NCI-H345 treated with DMSO at 0.1 percent for 48 hours (cell line): Measurements from ENCODE around the gene RASAL2.
"Not testable (repeated sequence)": the region's sequence is repeated elsewhere in the genome, so short reads cannot be mapped to it uniquely, and the experiment has no call there.

Source experiments
- DNase-seq: peaks from one replicate; lab custom pipeline; 2025; ENCODE audit not compliant: unreplicated experiment; lab: John Stamatoyannopoulos, UW

RASAL2 gene

GRCh38 chr1:178115260-178115659 is 21.4 kb downstream of the RASAL2 start:
- no peak for DNase-seq

DNA sequence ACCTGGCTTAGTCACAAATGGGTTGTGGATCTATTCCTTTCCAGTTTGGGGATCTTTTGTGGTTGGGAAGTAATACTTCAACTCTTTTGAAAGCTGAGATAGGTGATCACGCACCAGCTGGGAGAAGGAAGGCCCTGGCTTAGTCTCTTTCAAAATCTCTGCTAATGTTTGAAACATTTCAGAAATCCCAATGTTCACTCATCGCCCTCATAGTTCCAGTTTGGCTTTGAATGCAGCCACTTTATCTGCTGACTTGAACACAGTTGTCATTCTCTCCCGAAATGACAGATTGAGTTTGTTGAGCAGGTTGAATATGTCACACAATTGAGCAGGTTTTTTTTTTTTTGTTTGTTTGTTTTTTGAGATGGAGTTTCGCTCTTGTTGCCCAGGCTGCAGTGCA is 24.6 kb downstream of the RASAL2 start:
- DNase-seq, result no peak

GRCh38 chr1:178119628-178120027 is 25.7 kb downstream of the RASAL2 start:
- DNase-seq, result no peak

GRCh38 chr1:178120088-178120487 is 26.2 kb downstream of the RASAL2 start:
- no peak for DNase-seq

DNA sequence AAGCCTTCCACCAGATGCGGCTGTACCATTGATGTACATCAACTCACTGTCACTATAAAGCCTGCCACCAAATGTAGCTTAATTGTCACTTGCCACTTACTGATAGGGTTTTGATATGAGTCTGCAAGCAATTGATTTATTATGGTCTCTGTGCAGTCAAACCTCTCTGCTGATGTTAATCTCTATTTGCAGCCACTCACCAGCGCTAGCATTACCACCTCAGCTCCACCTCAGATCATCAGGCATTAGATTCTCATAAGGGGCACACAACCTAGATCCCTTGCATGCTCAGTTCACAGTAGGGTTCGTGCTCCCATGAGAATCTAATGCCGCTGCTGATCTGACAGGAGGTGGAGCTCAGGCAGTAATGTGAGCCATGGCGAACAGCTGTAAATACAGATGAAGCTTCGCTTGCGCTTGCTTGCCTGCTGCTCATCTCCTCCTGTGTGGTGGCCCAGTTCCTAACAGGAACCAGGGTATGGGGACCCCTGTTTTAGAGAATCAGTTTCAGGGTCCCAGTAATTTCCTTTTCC is 26.7 kb downstream of the RASAL2 start:
- not testable (repeated sequence) for DNase-seq

GRCh38 chr1:178121883-178122282 is 28.0 kb downstream of the RASAL2 start:
- peak; percentile 8 for DNase-seq

- DNase-seq, result no peak
Observed at GRCh38 chr1:178122283-178122682, 28.4 kb downstream of the RASAL2 start.

- no peak for DNase-seq
Observed at GRCh38 chr1:178124115-178124514, 30.2 kb downstream of the RASAL2 start.

DNA sequence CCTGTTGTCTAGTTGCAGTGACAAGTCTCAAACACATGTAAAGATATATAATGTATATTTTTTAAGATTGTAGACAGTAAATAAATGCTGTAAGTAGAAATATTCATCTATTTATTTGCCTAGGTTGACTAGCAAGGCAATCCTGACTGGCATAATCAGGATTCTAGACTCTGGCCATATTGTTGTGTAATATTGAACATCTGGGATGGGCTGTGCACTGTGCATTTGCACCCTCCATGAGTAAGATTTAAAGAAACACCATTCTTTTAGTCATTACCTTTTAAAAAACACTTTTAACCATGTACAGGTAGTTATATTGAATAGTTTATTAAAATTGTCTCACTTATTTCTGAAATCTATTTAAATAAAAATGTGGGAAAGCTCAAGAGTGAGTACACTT is 32.4 kb downstream of the RASAL2 start:
- no peak for DNase-seq

GRCh38 chr1:178126741-178127185 is 32.9 kb downstream of the RASAL2 start:
- DNase-seq, result no peak

- DNase-seq, result no peak
Observed at GRCh38 chr1:178127482-178128191, 33.7 kb downstream of the RASAL2 start.

DNA sequence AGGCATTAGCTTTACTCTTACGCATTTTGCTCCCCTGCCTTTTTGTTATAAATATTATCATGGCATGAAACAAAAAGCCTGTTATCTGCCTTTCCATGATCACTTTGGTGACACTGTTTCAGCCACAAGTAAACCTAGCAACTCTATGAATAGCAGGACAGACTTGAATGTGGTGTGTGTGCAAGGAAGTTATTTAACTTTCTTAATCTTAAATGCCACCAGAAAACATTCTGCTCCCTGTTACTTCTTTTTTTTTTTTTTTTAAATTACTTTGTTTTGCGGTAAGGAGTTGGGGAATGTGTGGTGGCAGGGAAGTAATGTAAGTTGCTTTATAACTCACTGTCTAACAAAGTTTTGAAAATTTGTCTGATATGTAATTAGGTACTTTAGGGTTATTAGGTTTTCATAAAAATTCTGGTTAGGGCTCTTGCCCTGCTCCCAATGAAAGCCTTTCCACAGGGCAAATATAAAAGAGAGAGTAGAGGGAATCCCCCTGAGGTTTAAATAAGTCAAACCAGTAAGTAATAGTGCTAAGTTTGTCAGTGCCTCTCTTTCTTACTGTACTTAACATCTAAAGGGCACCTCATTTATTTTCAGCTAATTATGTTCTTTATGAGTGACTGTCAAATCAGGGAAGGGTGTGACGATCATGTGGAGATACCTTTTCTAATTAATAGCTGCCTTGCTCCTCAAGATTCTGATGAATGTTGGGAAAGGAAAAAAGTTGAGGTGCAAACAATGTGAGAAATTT is 39.5 kb downstream of the RASAL2 start:
- no peak for DNase-seq

DNA sequence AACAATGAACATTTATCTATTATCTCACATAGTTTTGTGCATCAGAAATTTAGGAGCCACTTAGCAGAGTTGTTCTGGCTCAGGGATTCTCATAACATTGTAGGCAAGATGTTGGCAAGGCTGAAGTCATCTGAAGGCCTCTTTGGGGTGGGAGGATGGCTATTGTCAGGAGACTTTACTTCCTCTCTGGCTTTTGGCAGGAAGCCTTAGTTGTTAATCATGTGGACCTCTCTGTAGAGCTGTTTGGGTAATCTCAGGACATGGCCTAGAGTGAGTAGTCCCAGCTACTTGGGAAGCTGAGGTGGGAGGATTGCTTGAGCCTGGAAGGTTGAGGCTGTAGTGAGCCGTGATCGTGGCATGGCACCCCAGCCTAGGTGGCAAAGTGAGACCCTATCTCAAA is 40.2 kb downstream of the RASAL2 start:
- no peak for DNase-seq

- no peak for DNase-seq
Observed at GRCh38 chr1:178137238-178137637, 43.3 kb downstream of the RASAL2 start.

DNA sequence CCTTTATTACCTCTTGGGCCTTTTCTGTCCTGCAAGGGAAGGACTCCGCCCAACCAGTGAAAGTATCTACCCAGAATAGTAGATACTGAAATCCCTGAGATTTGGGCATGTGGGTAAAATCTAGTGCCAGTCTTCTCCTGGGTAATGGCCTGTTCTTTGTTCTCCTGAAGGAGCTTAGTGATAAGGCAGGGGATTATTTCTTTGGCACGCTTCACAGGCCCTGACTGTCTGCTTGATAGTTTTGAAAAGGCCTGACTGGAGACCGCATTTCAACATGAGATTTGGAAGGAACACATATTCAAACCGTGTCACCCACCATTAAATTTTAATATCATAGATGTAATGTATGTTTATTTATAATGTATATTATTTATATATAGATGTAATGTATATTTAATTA is 48.9 kb downstream of the RASAL2 start:
- DNase-seq, result no peak

GRCh38 chr1:178143730-178144690 is 50.1 kb downstream of the RASAL2 start:
- DNase-seq, result no peak

- no peak for DNase-seq
Observed at GRCh38 chr1:178145605-178146004, 51.7 kb downstream of the RASAL2 start.

DNA sequence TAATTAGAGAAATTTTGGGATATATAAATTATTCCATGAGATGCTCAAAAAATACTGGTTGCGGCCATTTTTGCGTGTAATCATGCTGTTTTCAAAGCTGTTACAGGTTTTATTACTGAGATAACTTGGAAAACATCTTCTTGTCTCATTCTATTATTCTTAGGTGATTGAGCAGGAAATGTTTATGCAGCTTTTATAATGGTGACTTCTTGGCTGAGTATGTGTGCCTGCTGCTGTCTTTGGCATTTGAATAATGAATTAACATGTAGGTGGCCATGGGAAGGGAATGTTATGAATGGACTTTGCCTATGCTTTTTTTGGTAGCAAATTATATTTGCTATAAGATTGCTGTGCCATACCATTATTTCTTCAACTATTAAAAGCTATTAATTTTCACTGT is 52.5 kb downstream of the RASAL2 start:
- no peak for DNase-seq

GRCh38 chr1:178150610-178151009 is 56.7 kb downstream of the RASAL2 start:
- DNase-seq, result no peak

DNA sequence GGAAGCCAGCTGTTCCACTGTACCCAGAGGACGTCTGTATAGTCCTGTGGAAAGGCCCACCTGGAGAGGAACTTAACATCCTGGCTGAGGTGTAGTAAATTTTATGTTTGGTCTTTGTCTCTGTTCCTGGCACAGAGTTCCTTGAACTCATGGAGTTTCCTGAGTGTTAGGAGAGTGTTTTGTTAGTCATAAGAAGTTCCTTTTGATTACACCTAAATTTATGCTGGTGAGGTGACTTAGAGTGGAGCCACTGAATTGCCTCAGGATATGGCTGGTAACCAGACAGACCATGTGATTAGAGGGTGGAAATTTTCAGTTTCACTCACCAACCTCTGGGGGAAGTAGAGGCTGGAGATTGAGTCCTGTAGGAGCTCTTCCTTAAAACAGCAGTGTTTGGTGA is 57.9 kb downstream of the RASAL2 start:
- no peak for DNase-seq
